Endothelial cell of umbilical vein (primary cell): ENCODE data around the gene SBK1.

ENCODE experiments used
- CTCF ChIP-seq, 2 donors: IDR thresholded peaks; 1 replicate in 1 of 2; 2 replicates in 1 of 2; pipeline ENCODE4 v1.5.1; 2011; ENCODE audit warnings: low read length in 2 of 2, mild to moderate bottlenecking in 2 of 2, moderate library complexity in 2 of 2, control low read depth in 1 of 2, inconsistent platforms in 1 of 2, low read depth in 1 of 2; ENCODE audit not compliant: insufficient read depth in 1 of 2; ENCODE audit errors: extremely low read depth in 1 of 2
- EZH2 ChIP-seq: IDR thresholded peaks from 2 replicates; pipeline ENCODE4 v1.6.1; 2012; ENCODE audit warnings: borderline replicate concordance, low read depth, mild to moderate bottlenecking, moderate library complexity, low read length, inconsistent platforms; ENCODE audit not compliant: severe bottlenecking
- FOS ChIP-seq: IDR thresholded peaks from 2 replicates; pipeline ENCODE4 v1.6.1; 2011; ENCODE audit warnings: mild to moderate bottlenecking, low read length, moderate library complexity, borderline replicate concordance; ENCODE audit not compliant: insufficient read depth
- JUN ChIP-seq: IDR thresholded peaks from 2 replicates; pipeline ENCODE4 v1.6.1; 2011; ENCODE audit warnings: borderline replicate concordance, low read depth; ENCODE audit not compliant: insufficient read length, insufficient read depth
- MYC ChIP-seq: IDR thresholded peaks from one replicate; pipeline ENCODE4 v1.6.1; 2011; ENCODE audit warnings: mild to moderate bottlenecking, low read depth, low read length
- POLR2A ChIP-seq: IDR thresholded peaks from 2 replicates; pipeline ENCODE4 v1.6.1; 2012; ENCODE audit warnings: low read depth, mild to moderate bottlenecking, control low read depth, low read length
- POLR2AphosphoS5 ChIP-seq: IDR thresholded peaks from 2 replicates; pipeline ENCODE4 v1.6.1; 2012; ENCODE audit warnings: low read depth, mild to moderate bottlenecking, control low read depth, low read length, moderate library complexity; ENCODE audit not compliant: insufficient read depth
- TF ChIP-seq, protein P1 (sequence below): IDR thresholded peaks from 2 replicates; pipeline ENCODE4 v1.6.1; 2011; ENCODE audit not compliant: insufficient read depth, insufficient read length

DNA sequence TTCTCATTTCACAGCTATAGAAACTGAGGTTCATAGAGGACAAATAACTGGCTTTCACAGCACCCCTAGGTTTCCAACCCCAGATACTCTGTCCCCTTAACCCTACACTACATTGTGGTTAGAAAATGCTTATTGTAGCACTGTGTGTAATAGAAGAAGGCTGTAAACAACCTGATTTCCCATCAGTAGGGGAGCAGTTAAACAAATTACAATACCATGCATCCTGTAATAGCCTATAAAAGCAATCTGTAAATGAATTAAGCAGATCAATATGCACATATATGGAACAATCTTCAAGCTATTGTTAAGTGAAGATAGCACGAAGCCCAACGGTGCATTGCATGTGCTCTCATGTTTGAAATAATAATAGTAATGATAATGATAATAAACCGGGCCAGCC lies 41.3 kb upstream of the SBK1 start:
- TF ChIP-seq CTCF (IDR thresholded peaks at IDR 0.05; ENCODE audit: extremely low read depth in 1 of 2, insufficient read depth in 1 of 2, low read depth in 1 of 2, low read length in 2 of 2) (no peak), POLR2AphosphoS5 (no peak), POLR2A (no peak), EZH2 (no peak), MYC (no peak), FOS (no peak), JUN (no peak)
- TF ChIP-seq, protein P1, sequence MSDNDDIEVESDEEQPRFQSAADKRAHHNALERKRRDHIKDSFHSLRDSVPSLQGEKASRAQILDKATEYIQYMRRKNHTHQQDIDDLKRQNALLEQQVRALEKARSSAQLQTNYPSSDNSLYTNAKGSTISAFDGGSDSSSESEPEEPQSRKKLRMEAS = no peak
